Measurements from ENCODE around the gene DMBT1.
"Not testable (repeated sequence)": the region's sequence is repeated elsewhere in the genome, so short reads cannot be mapped to it uniquely, and the experiment has no call there.

Gene DMBT1

DNA sequence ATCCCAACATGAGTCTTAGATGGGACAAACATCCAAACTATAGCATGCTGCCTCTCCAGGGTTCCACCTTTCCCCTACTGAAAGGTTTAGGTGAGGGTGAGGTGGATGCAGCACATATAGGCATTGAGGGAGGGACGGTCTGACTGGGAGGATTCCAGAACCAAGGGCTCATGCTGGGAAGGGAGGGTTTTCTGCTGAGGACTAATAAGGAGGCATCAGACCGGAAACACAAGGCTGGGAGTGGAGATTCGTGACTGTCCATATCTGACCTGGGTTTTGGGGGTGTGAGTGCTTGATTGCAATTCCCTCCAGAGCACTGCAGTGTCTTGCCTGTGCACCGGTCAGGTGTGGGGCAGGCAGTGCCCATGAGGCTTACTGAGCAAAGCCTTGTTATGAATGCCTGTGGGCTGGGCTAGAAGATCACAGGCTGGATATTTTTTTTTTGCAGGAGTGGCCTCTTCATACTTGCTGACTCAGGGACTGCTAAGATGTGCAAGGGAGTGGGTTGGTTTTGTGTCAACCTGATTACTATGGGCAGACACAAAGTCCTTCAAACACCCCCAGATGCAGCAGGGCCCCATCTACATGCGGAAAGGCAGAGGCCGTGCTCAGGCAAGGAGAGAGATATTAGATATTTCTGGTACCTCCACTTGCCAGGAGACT, 26.7 kb downstream of the DMBT1 start:
- DNase-seq, result no peak

DNA sequence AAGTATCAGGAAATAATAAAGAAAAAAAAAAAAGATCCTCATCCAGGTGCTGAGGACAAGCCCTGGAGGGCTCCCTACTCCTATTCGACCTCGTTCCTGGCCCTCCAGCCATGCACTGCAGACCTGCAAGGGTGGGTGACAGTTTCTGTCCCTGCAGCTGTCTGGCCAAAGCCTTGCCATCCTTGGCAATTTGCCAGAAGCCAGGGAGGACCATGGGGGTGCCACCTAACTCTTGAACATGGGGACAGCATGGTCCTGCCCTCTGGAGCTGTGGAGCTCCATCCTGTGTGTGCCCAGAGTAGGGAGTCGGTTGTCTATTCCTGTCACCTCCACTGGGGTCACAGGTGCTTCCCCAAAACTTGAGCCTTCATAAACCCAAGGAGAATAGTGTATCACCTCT, 27.8 kb downstream of the DMBT1 start:
- no peak for DNase-seq

DNA sequence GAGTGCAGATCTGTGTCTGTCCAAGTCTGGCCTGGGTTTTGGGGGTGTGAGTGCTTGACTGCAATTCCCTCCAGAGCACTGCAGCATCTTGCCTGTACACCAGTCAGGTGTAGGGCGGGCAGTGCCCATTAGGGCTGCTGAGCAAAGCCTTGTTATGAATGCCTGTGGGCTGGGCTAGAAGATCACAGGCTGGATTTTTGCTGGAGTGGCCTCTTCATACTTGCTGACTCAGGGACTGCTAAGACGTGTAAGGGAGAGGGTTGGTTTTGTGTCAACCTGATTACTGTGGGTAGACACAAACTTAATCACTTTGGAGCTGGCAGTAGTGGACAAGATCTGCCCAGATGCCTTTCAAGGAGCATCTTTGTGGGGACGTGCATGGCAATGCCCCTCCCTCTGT, 29.6 kb downstream of the DMBT1 start:
- DNase-seq, result no peak

DNA sequence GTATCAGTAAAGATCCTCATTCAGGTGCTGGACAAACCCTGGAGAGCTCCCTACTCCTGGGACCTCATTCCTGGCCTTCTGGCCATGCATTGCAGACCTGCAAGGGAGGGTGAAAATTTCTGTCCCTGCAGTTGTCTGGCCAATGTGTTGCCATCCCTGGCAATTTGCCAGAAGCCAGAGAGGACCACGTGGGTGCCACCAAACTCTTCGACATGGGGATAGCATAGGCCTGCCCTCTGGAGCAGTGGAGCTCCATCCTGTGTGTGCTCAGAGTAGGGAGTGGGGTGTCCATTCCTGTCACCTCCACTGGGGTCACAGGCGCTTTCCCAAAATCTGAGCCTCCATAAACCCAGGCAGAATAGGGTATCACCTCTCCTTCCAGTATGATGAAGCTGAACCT, 31.2 kb downstream of the DMBT1 start:
- no peak for DNase-seq

DNA sequence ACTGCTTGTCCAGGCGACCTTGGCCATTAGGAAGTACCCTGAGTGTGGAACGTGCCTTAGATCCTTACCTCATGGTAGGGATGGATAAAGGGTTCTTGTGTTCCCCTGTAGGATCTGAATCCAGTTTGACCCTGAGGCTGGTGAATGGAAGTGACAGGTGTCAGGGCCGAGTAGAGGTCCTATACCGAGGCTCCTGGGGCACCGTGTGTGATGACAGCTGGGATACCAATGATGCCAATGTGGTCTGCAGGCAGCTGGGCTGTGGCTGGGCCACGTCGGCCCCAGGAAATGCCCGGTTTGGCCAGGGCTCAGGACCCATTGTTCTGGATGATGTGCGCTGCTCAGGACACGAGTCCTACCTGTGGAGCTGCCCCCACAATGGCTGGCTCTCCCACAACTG, 31.6 kb downstream of the DMBT1 start:
- no peak for DNase-seq

DNA sequence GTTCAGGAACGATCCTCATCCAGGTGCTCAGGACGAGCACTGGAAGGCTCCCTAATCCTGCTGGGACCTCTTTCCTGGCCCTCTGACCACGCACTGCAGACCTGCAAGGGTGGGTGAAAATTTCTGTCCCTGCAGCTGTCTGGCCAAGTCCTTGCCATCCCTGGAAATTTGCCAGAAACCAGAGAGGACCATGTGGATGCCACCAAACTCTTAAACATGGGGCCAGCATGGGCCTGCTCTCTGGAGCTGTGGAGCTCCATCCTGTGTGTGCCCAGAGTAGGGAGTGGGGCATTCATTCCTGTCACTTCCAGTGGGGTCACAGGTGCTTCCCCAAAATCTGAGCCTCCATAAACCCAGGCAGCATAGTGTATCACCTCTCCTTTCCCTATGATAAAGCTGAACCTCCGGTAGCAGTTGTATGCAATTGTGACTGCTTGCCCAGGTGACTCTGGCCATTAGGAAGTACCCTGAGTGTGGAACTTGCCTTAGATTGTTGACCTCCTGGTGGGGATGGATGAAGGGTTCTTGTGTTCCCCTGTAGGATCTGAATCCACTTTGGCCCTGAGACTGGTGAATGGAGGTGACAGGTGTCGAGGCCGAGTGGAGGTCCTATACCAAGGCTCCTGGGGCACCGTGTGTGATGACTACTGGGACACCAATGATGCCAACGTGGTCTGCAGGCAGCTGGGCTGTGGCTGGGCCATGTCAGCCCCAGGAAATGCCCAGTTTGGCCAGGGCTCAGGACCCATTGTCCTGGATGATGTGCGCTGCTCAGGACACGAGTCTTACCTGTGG, 57.1 kb downstream of the DMBT1 start:
- no peak for DNase-seq

DNA sequence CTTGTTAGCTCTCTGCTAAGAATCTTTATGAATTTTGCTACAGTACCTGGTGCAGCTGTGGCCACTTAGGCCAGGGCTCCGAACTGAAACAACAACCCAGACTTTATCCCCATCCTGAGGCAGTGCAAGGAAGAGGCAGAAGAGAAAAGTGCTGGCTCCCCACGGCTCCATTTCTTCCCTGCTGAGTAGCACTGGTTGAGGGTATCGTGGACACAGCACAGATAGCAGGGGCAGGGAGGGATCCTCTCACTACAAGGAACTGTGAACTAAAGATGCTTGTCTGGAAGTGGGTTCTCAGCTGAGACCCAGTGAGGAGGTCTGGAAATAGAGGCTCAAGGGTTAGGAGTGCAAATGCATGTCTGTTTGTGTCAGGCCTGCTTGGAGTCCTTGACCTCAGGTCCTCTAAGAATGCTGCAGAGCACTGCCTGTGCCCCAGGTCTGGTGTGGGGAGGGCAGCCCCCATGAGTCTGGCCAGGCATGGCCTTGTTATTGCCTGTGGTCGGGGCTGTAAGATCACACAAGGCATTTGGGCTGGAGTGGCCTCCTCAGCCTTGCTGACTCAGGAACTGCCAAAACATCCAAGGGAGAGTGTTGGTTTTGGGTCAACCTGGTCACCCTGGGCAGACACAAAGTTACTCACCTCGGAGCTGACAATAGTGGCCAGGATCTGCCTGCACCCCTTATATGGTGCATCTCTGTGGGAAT, 58.1 kb downstream of the DMBT1 start:
- DNase-seq, result no peak

DNA sequence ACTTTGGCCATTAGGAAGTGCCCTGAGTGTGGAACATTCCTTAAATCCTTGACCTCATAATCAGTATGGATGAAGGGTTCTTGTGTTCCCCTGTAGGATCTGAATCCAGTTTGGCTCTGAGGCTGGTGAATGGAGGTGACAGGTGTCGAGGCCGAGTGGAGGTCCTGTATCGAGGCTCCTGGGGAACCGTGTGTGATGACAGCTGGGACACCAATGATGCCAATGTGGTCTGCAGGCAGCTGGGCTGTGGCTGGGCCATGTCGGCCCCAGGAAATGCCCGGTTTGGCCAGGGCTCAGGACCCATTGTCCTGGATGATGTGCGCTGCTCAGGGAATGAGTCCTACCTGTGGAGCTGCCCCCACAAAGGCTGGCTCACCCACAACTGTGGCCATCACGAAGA, 60.4 kb downstream of the DMBT1 start:
- not testable (repeated sequence) for DNase-seq

DNA sequence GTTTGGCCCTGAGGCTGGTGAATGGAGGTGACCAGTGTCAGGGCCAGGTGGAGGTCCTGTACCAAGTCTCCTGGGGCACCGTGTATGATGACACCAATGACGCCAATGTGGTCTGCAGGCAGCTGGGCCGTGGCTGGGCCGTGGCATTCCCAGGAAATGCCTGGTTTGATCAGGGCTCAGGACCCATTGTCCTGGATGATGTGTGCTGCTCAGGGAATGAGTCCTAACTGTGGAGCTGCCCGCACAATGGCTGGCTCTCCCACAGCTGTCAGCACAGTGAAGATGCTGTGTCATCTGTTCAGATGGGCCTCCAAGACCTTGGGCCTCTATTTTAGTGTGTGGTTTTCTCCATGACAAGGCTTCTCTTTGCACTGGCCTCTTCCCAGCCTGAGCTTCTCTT, 64.0 kb downstream of the DMBT1 start:
- DNase-seq, result no peak

DNA sequence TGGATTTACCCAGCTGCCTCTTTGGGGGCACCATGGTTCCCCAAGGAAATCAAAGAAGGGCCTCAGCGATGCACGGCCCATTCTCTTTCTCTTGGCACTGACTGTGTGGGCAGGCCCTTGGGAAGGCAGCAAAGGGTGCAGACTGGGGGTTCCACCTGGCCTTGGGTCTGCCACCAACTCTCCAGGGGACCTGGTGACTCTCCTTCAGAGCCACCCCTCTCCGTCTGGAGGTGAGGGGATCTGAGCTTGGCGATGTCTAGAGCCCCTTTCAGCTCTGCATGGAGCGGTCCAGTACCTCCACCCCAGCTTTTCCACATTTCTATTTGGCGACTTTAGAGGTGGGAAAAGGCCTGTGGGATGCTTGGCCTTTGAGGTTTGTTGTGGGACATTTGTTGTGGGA, 70.0 kb downstream of the DMBT1 start:
- DNase-seq, result no peak

DNA sequence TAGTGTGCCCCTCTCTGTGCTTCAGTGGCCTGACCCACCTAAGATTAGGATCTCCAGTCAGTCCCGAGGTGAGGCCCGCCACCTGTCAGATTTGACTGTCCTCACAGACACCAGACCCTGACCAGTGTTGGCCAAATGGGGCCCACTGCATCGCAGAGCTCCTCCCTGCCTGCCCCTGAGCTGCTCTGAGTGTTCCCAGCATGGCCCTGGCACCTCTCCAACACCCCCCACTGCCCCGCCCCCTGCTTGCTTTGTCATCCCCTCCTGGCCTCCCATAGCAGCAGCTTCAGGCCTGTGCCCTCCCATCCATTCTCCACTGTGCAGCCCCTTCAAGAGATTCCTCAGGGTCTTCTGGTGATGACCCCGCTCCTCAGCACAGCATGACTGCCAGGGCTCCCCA, 71.5 kb downstream of the DMBT1 start:
- DNase-seq, result no peak

DNA sequence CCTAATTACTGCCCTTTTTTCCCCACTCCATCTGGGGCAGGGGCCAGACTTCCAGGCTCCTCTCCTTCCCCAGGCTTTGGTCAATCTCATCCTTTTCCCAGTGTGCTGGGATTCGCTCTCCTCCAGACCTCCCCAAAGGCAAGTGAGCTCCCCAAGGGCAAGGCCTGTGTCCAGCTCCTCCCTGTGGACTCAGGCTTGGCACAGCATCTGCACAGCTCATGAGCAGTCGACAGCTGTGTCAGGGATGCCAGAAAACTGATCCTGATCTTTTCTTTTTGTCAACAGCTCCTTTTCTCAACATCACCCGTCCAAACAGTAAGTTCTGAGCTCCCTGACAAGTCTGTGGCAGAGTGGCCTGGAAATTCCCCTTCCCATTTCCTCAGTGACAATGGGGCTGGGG, 72.0 kb downstream of the DMBT1 start:
- DNase-seq, result no peak

DNA sequence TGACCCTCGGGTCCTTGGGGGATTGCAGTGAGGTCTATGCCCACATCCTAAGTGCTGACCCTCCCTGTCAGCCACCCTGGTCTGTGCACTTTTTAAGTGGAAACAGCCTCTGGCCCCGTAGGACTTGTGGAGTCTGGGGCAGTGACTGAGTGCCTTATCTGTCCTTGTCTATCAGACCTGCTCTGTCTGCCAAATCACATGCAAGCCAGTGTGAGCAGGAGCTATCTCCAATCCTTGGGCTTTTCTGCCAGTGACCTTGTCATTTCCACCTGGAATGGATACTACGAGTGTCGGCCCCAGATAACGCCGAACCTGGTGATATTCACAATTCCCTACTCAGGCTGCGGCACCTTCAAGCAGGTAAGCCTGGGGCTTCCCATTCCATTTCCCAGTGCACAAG, 76.4 kb downstream of the DMBT1 start:
- no peak for DNase-seq

DNA sequence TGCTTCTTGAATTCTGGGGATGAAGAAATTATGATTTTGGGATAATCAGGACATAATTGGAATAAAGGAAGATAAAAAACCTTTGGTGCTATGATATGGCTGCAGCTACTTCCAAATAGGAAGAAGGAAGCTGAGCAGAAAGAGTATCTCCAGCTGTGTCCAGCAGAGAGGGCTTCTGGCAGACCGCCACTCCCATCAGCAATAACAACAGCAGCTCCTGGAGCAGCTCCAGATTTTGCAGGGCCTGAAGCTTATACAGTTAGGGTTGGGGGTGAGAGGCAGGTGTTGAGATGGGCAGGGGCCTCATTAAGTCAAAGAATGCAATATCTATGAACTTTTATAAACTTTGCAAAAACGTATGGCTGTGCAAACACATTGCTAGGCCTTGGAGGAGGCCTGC, 76.8 kb downstream of the DMBT1 start:
- no peak for DNase-seq

DNA sequence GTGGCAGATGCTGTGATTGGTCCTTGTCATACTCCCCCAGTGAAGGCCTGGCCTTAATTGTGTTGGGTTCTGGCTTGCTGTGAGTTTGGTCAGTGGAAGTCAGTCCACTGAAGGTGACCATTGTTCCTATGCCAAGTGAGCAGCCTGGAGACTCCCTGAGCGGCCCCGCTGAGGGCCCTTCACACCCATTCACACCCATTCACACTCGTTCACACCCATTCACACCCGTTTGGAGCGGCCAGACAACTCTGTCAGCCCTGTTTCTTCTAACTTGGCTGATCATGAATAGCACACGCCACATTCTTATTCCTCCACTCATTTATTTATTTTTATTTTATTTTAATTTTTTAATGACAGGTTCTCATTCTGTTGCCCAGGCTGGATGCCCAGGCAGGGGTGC, 77.6 kb downstream of the DMBT1 start:
- no peak for DNase-seq

DNA sequence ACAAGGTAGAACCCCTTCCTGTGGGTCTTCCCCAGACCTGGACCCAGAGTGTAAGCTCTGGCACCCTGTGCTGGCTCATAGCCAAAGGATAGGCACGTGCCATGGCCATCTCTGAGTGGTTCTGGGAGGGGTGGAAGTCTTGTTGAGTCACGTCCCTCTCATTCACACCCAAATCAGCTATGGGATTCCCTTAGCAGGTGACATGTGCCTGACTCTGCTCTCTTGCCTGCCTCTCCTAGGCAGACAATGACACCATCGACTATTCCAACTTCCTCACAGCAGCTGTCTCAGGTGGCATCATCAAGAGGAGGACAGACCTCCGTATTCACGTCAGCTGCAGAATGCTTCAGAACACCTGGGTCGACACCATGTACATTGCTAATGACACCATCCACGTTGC, 79.2 kb downstream of the DMBT1 start:
- no peak for DNase-seq

DNA sequence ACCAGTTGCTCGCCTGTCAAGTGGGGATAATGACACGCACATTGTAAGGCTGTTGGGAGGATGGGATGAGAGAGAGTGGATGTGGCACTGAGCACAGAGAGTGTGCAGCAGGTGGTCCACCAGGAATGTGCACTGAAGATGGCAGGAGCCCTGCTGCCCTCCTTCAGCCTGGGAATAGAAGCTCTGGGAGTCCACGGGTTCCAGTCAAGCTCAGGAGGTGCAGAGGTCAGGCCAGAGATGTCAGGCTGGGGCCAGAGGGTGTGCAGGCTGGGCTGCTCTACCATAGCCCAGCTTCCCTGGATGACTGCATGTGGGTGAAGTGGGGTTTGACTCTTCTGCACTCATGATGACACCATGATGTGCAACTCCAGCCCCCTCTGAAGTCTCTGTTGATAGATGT, 80.4 kb downstream of the DMBT1 start:
- no peak for DNase-seq

DNA sequence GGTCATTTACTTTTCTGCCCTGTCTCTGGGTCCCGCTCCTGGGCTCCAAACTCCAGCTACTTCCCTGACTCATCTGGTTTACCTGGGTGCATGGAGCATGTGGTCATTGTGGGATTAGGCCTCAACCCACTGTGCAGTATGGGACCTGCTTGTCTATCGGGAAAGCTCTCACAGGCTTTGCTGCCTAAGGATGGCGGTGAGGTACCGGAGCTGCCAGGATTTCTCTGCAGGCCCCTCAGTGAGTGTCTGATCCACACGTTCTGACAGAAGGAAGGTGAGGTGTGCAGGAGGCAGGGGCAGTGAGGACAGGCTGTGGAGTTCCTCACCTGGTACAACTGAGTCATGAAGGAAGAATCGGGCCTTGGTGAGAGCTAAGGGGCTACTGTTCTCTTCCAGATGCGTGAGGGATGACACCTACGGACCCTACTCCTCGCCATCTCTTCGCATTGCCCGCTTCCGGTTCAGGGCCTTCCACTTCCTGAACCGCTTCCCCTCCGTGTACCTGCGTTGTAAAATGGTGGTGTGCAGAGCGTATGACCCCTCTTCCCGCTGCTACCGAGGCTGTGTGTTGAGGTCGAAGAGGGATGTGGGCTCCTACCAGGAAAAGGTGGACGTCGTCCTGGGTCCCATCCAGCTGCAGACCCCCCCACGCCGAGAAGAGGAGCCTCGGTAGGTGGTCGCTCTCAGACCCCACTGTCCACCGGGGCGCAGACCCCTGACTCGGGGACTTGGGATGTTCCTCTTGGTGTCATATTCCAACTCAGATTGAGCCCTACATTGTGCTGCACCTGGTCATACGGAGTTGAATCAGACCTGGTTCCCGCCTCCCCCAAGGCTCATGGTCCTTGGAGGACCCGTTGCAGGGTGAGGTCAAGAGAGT, 82.4 kb downstream of the DMBT1 start:
- no peak for DNase-seq

DNA sequence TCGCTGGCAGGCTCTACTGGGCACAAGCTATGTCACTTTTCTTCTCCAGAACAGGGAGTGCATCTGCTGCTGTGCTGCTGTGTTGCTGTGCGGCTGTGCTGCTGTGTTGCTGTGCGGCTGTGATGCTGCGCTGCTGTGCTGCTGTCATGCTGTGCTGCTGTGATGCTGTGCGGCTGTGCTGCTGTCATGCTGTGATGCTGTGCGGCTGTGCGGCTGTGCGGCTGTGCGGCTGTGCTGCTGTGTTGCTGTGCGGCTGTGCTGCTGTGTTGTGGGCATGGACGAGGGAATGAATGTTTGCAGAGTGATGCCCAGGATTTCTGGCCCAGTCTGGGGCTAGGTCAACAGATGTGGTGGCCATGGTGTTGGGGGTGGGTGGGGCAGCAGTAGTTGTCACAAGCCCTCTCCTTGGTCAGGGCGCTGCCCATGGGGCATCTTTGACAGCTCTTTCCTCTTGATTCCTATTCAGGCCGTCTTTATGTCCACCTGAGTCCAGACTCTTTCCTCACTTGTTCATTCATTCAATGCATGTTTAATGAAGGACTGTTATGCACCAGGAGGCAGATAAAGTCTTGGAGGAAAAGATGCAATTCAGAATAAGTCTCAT, 83.5 kb downstream of the DMBT1 start:
- DNase-seq, result no peak

DNA sequence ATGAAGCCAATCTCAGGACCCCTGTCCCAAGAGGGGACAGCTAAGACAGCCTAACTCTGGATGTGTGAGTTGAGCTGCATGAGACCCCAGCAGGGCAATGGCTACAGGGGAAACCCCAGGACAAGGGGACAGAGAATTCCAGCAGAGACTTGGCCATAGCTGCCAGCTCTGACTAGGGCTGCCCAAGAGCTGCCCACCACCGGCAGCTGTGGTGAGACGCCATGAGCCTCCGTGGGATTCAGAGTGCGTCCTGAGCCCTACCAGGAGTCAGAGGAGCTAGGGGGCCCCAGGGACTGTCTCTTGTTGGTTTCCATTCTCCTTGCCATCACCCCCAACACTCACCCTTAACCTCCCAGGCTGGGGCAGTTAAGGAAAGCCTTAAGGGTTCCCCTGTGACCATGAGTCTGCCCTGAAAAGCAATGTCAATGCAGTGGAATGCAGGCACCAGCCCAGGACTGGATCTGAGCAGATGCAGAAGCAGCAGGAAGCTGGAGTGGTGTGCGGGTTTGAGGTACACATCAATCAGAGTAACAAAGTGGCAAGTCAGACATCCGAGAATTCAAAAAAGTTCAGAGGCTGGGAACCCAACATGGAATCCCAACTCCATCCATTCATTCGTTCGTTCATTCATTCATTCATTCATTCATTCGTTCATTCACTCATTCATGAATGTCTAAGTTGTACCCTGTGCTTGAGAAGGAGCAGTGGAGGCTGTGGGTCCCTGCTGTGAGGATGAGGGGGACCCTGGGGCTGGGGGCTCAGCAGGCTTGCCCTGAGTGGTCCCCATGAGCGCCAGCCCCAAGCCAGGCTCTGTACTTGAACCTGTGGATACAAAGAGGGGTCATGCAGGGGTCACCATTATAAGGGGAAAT, 86.2 kb downstream of the DMBT1 start:
- no peak for DNase-seq

DNA sequence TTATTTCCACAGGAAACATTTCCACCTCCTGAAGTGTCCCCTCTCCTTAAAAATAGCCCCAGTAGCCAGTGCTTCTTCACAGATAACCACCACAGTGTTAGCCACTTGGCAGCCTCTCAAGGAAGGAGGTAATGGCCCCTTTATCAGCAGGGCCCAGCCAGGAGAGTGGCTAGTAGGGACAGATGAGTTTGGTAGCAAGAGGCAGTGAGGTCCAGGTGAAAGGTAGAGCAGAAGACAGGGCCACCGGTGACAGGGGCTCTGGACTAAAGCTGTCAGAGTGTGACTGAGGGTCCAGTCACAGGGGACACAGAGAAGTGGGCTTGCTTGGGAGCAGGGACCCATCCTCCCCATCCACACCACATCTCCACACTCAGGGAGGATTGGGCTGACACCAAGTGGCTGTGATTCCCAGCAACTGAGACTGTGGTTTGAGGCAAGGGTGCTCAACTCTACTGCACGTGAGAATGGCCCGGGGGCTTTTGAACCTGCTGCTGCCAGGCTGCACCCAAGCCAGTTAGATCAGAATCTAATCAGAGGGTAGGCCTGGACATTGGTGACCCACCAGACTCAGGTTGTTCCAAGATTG, 86.9 kb downstream of the DMBT1 start:
- DNase-seq, result no peak

All from T-helper 9 cell (primary cell).